K562 (cell line): Measurements from ENCODE around the gene DDR2. TPM values are rescaled to one million over a fixed set of nuclear protein-coding genes. Genes with fewer than 3 reads are reported as not detected.
A peak's percentile ranks its signal among the peaks of the same experiment; 100 is the strongest.
"Not testable (repeated sequence)": the region's sequence is repeated elsewhere in the genome, so short reads cannot be mapped to it uniquely, and the experiment has no call there.

Experiments
- ATF1 ChIP-seq, 2 experiments: fragments of 450-650 bp in 1 of 2; IDR thresholded peaks; 2 replicates each; pipeline ENCODE4 v1.6.1; 2016; ENCODE audit warnings: missing compliant biosample characterization in 1 of 2, missing genetic modification characterization in 1 of 2
- ATF7 ChIP-seq: fragments of 450-650 bp; IDR thresholded peaks from 2 replicates; pipeline ENCODE4 v1.7.1; 2014; ENCODE audit warnings: mild to moderate bottlenecking, moderate library complexity
- CREB1 ChIP-seq, 2 experiments: sonication (generic) in 1 of 2; formaldehyde crosslinking in 1 of 2; IDR thresholded peaks; 2 replicates each; pipeline versions ENCODE4 v1.6.1 to v1.8.0; 2012 to 2022; ENCODE audit warnings: inconsistent platforms in 1 of 2, mild to moderate bottlenecking in 1 of 2, missing genetic modification reagents in 1 of 2, moderate library complexity in 1 of 2
- CREM ChIP-seq: IDR thresholded peaks from 2 replicates; pipeline ENCODE4 v1.6.1; 2014; ENCODE audit warnings: antibody characterized with exemption, low read depth
- CXXC5 ChIP-seq: fragments of 250-450 bp; sonication (Bioruptor Pico); IDR thresholded peaks from 2 replicates; pipeline ENCODE4 v1.8.0; 2022; ENCODE audit warnings: inconsistent platforms, mild to moderate bottlenecking, moderate library complexity
- DPF2 ChIP-seq: fragments of 450-650 bp; IDR thresholded peaks from 2 replicates; pipeline ENCODE4 v1.6.1; 2016
- EP400 ChIP-seq: fragments of 450-650 bp; IDR thresholded peaks from 2 replicates; pipeline ENCODE4 v1.6.1; 2017; ENCODE audit warnings: antibody characterized with exemption, mild to moderate bottlenecking, moderate library complexity
- HNRNPLL ChIP-seq: fragments of 200-400 bp; formaldehyde crosslinking; IDR thresholded peaks from 2 replicates; pipeline ENCODE4 v1.6.1; 2017; ENCODE audit warnings: low read length, low read depth, mild to moderate bottlenecking; ENCODE audit not compliant: poor library complexity, severe bottlenecking
- JUND ChIP-seq, 2 experiments: IDR thresholded peaks; 2 replicates in 1 of 2; 3 replicates in 1 of 2; pipeline ENCODE4 v1.6.1; 2011; ENCODE audit warnings: borderline replicate concordance in 2 of 2, low read depth in 2 of 2, low read length in 2 of 2, improper control_type of control experiment in 1 of 2, missing biosample characterization in 1 of 2, missing genetic modification characterization in 1 of 2, missing genetic modification reagents in 1 of 2
- L3MBTL2 ChIP-seq: fragments of 450-650 bp; IDR thresholded peaks from 2 replicates; pipeline ENCODE4 v1.6.1; 2016; ENCODE audit warnings: mild to moderate bottlenecking, moderate library complexity
- MTA3 ChIP-seq: fragments of 450-650 bp; formaldehyde crosslinking; IDR thresholded peaks from 2 replicates; pipeline ENCODE4 v1.6.1; 2017; ENCODE audit warnings: mild to moderate bottlenecking, borderline replicate concordance
- MYC ChIP-seq, 2 experiments: fragments of 250-450 bp in 1 of 2; sonication (Bioruptor Pico) in 1 of 2; IDR thresholded peaks; 2 replicates each; pipeline versions ENCODE4 v1.5.1 to v1.6.1; 2012 to 2021; ENCODE audit warnings: low read depth in 2 of 2, borderline replicate concordance in 1 of 2, improper control_type of control experiment in 1 of 2, low read length in 1 of 2, mild to moderate bottlenecking in 1 of 2, moderate library complexity in 1 of 2
- NRF1 ChIP-seq, 2 experiments: fragments of 450-650 bp; IDR thresholded peaks in 1 of 2; conservative IDR thresholded peaks in 1 of 2; 2 replicates each; pipeline ENCODE4 v1.6.1; 2014; ENCODE audit warnings: mild to moderate bottlenecking in 2 of 2
- PHF8 ChIP-seq: fragments of 200-600 bp; sonication (generic); IDR thresholded peaks from 2 replicates; pipeline ENCODE4 v1.6.1; 2012; ENCODE audit warnings: mixed run types, mild to moderate bottlenecking, inconsistent platforms, low read length, moderate library complexity, borderline replicate concordance
- RAD21 ChIP-seq, 2 experiments: fragments of 250-450 bp in 1 of 2; fragments of 450-650 bp in 1 of 2; sonication (Bioruptor Pico) in 1 of 2; formaldehyde crosslinking in 1 of 2; IDR thresholded peaks in 1 of 2; conservative IDR thresholded peaks in 1 of 2; 2 replicates each; pipeline versions ENCODE4 v1.4.0 to v1.8.0; 2020 to 2022; ENCODE audit warnings: mild to moderate bottlenecking in 2 of 2, moderate library complexity in 1 of 2
- RBFOX2 ChIP-seq: fragments of 200-400 bp; formaldehyde crosslinking; IDR thresholded peaks from 2 replicates; pipeline ENCODE4 v1.6.1; 2017; ENCODE audit warnings: low read depth, mild to moderate bottlenecking, low read length, moderate library complexity
- RCOR1 ChIP-seq, 2 experiments: IDR thresholded peaks; 2 replicates each; pipeline ENCODE4 v1.6.1; 2012; ENCODE audit warnings: low read depth in 2 of 2, low read length in 2 of 2, borderline replicate concordance in 1 of 2, improper control_type of control experiment in 1 of 2
- polyA plus RNA-seq, 8 experiments: library from polyadenylated mRNA; depleted of rRNA in 4 of 8; stranded (reverse) in 5 of 8; unstranded in 3 of 8; fragments of >200 nt; fragmentation: Nextera tagmentation in 2 of 8; fragmentation: Illumina TruSeq in 1 of 8; extraction: Ambion mirVana in 2 of 8; extraction: Trizol in 1 of 8; gene quantifications; 2 replicates each; pipeline versions ENCODE4 v1.2.1 to v1.2.3, GENCODE V29; 2011 to 2014; ENCODE audit warnings: inconsistent platforms in 1 of 8, missing spikeins in 1 of 8
- total RNA-seq, 7 experiments: library from RNA; depleted of rRNA in 6 of 7; stranded (reverse); fragments of >200 nt in 6 of 7; fragmentation: Illumina TruSeq in 2 of 7; extraction: Trizol in 2 of 7; gene quantifications; 2 replicates each; pipeline versions ENCODE4 v1.2.1 to v1.2.3, GENCODE V29; 2011 to 2021; ENCODE audit warnings: low replicate concordance in 1 of 7
- TF ChIP-seq, protein P1 (sequence below), 2 experiments: fragments of 450-650 bp; conservative IDR thresholded peaks; 2 replicates each; pipeline ENCODE4 v1.6.1; 2017; ENCODE audit warnings: mild to moderate bottlenecking in 2 of 2, moderate library complexity in 2 of 2
- TF ChIP-seq, protein P2 (sequence below): IDR thresholded peaks from 2 replicates; pipeline ENCODE4 v1.6.1; 2011; ENCODE audit warnings: borderline replicate concordance, low read depth, mild to moderate bottlenecking, moderate library complexity, low read length; ENCODE audit not compliant: insufficient read depth, poor library complexity, severe bottlenecking

The DDR2 gene
- total and polyA plus RNA-seq, 9 of the 15 experiments (the other 6 are each of a cell fraction or from before 2014, with no cell fraction given), result 0.36 to 2.0 (median 1.1) TPM

DNA sequence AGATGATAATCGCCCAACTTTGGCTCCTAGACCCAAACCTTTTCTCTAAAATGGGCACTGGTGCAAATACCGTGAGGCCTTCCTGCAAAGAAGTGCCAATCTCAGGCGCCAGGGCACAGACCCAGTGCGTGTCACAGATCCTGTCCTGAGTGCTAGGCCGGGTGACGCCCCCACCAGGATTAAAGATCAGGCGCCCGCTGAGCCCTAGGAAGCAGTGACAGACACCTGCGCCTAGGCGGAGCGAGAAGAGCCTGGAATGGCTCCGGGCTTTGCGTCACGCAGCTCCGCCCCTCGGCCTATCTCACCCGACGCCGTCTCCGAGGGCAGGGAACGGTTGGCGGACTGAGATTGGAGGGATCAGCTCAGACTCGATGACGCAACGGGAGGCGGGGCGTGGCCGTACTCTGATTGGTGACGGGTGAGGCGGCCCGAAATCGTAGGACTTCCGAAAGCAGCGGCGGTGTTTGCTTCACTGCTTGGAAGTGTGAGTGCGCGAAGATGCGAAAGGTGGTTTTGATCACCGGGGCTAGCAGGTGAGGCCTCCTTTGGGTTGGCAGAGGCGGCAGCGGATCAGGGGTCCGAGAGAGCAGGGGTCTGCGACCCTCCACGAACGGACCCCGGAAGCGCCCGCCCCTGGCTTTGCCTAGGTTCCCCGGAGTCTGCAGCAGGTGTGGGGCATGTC lies 158.2 kb downstream of the DDR2 start, which contains the start of gene HSD17B7 (continued):
- not testable (repeated sequence) for TF ChIP-seq ATF1 (CRISPR knock-in tag; IDR thresholded peaks at IDR 0.05); MYC (IDR thresholded peaks at IDR 0.05; ENCODE audit: low read depth, low read length); JUND (tag; IDR thresholded peaks at IDR 0.05; ENCODE audit: borderline replicate concordance, low read depth, low read length)
- TF ChIP-seq ATF1 (tag; IDR thresholded peaks at IDR 0.05) (peak; percentile 87), L3MBTL2 (0 out of 2 replicates have a peak, but pooled peaks have one; percentile 36), CREB1 (IDR thresholded peaks at IDR 0.05) (peak; percentile 58), CREB1 (CRISPR knock-in tag; IDR thresholded peaks at IDR 0.05) (peak; percentile 81; the same call in 1 of the 2 replicates), HNRNPLL (peak; percentile 71), CREM (peak; percentile 69), RBFOX2 (peak; percentile 67), NRF1 (conservative IDR thresholded peaks at IDR 0.05 in 1 of 2, IDR thresholded peaks at IDR 0.05 in 1 of 2) (peak; percentile 73 to 78), EP400 (peak; percentile 31; the same call in 1 of the 2 replicates), ATF7 (peak; percentile 83; the same call in 1 of the 2 replicates), MTA3 (0 out of 2 replicates have a peak, but pooled peaks have one; percentile 58), MYC (CRISPR knock-in tag; IDR thresholded peaks at IDR 0.05; ENCODE audit: borderline replicate concordance, low read depth) (0 out of 2 replicates have a peak, but pooled peaks have one; percentile 22), PHF8 (peak; percentile 43; the same call in 1 of the 2 replicates), CXXC5 (peak; percentile 77), DPF2 (0 out of 2 replicates have a peak, but pooled peaks have one; percentile 26), JUND (IDR thresholded peaks at IDR 0.05; ENCODE audit: borderline replicate concordance, low read depth, low read length) (0 out of 2 replicates have a peak, but pooled peaks have one; percentile 37), RAD21 (CRISPR knock-in tag; conservative IDR thresholded peaks at IDR 0.05 in 1 of 2, IDR thresholded peaks at IDR 0.05 in 1 of 2) (peak in 1 of 2 experiments; percentile 18; a peak in 1 of 4 replicates), RCOR1 (IDR thresholded peaks at IDR 0.05; ENCODE audit: borderline replicate concordance in 1 of 2, low read depth in 2 of 2, low read length in 2 of 2) (peak; percentile 29 to 37; a peak in 1 of 4 replicates)
- TF ChIP-seq, protein P1, sequence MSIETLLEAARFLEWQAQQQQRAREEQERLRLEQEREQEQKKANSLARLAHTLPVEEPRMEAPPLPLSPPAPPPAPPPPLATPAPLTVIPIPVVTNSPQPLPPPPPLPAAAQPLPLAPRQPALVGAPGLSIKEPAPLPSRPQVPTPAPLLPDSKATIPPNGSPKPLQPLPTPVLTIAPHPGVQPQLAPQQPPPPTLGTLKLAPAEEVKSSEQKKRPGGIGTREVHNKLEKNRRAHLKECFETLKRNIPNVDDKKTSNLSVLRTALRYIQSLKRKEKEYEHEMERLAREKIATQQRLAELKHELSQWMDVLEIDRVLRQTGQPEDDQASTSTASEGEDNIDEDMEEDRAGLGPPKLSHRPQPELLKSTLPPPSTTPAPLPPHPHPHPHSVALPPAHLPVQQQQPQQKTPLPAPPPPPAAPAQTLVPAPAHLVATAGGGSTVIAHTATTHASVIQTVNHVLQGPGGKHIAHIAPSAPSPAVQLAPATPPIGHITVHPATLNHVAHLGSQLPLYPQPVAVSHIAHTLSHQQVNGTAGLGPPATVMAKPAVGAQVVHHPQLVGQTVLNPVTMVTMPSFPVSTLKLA (conservative IDR thresholded peaks at IDR 0.05), result peak in 1 of 2 experiments; percentile 29; a peak in 1 of 4 replicates
- TF ChIP-seq, protein P2, sequence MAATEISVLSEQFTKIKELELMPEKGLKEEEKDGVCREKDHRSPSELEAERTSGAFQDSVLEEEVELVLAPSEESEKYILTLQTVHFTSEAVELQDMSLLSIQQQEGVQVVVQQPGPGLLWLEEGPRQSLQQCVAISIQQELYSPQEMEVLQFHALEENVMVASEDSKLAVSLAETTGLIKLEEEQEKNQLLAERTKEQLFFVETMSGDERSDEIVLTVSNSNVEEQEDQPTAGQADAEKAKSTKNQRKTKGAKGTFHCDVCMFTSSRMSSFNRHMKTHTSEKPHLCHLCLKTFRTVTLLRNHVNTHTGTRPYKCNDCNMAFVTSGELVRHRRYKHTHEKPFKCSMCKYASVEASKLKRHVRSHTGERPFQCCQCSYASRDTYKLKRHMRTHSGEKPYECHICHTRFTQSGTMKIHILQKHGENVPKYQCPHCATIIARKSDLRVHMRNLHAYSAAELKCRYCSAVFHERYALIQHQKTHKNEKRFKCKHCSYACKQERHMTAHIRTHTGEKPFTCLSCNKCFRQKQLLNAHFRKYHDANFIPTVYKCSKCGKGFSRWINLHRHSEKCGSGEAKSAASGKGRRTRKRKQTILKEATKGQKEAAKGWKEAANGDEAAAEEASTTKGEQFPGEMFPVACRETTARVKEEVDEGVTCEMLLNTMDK, result peak; percentile 24
